ENCODE measurements around the gene MYO19. TPM values are rescaled to one million over a fixed set of nuclear protein-coding genes. Genes with fewer than 3 reads are reported as not detected.

Gene MYO19
- total and polyA plus RNA-seq, 2 of the 8 experiments (the other 6 are each of a cell fraction or from before 2014, with no cell fraction given) = 126 to 163 TPM

DNA sequence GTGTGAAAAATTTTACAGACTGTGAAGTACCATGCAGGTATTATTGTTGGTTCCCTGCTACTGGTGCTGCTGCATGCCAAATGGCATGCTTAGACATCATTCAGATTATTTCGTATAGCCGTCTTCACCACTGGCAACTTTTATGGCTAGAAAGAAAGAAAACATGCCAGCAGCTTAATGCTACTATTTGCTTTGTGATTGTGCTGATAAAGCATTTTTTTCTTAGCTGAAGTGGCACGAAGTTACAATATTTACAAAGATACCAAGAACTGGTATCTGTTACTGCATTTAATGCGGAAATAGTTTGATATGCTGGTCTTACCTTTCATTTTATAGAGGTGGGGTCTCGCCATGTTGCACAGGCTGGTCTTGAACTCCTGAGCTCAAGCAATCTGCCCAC is 40.0 kb downstream of the MYO19 start (continued):
- TF ChIP-seq, protein P1, sequence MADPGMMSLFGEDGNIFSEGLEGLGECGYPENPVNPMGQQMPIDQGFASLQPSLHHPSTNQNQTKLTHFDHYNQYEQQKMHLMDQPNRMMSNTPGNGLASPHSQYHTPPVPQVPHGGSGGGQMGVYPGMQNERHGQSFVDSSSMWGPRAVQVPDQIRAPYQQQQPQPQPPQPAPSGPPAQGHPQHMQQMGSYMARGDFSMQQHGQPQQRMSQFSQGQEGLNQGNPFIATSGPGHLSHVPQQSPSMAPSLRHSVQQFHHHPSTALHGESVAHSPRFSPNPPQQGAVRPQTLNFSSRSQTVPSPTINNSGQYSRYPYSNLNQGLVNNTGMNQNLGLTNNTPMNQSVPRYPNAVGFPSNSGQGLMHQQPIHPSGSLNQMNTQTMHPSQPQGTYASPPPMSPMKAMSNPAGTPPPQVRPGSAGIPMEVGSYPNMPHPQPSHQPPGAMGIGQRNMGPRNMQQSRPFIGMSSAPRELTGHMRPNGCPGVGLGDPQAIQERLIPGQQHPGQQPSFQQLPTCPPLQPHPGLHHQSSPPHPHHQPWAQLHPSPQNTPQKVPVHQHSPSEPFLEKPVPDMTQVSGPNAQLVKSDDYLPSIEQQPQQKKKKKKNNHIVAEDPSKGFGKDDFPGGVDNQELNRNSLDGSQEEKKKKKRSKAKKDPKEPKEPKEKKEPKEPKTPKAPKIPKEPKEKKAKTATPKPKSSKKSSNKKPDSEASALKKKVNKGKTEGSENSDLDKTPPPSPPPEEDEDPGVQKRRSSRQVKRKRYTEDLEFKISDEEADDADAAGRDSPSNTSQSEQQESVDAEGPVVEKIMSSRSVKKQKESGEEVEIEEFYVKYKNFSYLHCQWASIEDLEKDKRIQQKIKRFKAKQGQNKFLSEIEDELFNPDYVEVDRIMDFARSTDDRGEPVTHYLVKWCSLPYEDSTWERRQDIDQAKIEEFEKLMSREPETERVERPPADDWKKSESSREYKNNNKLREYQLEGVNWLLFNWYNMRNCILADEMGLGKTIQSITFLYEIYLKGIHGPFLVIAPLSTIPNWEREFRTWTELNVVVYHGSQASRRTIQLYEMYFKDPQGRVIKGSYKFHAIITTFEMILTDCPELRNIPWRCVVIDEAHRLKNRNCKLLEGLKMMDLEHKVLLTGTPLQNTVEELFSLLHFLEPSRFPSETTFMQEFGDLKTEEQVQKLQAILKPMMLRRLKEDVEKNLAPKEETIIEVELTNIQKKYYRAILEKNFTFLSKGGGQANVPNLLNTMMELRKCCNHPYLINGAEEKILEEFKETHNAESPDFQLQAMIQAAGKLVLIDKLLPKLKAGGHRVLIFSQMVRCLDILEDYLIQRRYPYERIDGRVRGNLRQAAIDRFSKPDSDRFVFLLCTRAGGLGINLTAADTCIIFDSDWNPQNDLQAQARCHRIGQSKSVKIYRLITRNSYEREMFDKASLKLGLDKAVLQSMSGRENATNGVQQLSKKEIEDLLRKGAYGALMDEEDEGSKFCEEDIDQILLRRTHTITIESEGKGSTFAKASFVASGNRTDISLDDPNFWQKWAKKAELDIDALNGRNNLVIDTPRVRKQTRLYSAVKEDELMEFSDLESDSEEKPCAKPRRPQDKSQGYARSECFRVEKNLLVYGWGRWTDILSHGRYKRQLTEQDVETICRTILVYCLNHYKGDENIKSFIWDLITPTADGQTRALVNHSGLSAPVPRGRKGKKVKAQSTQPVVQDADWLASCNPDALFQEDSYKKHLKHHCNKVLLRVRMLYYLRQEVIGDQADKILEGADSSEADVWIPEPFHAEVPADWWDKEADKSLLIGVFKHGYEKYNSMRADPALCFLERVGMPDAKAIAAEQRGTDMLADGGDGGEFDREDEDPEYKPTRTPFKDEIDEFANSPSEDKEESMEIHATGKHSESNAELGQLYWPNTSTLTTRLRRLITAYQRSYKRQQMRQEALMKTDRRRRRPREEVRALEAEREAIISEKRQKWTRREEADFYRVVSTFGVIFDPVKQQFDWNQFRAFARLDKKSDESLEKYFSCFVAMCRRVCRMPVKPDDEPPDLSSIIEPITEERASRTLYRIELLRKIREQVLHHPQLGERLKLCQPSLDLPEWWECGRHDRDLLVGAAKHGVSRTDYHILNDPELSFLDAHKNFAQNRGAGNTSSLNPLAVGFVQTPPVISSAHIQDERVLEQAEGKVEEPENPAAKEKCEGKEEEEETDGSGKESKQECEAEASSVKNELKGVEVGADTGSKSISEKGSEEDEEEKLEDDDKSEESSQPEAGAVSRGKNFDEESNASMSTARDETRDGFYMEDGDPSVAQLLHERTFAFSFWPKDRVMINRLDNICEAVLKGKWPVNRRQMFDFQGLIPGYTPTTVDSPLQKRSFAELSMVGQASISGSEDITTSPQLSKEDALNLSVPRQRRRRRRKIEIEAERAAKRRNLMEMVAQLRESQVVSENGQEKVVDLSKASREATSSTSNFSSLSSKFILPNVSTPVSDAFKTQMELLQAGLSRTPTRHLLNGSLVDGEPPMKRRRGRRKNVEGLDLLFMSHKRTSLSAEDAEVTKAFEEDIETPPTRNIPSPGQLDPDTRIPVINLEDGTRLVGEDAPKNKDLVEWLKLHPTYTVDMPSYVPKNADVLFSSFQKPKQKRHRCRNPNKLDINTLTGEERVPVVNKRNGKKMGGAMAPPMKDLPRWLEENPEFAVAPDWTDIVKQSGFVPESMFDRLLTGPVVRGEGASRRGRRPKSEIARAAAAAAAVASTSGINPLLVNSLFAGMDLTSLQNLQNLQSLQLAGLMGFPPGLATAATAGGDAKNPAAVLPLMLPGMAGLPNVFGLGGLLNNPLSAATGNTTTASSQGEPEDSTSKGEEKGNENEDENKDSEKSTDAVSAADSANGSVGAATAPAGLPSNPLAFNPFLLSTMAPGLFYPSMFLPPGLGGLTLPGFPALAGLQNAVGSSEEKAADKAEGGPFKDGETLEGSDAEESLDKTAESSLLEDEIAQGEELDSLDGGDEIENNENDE (IDR thresholded peaks at IDR 0.05; ENCODE audit: insufficient replicate concordance, low read length) = no peak
- TF ChIP-seq MAFK (IDR thresholded peaks at IDR 0.05; ENCODE audit: low read depth, low read length) = peak; percentile 77; the same call in 1 of the 2 replicates

Data from H1 (cell line).